Brain microvascular endothelial cell (primary cell): ENCODE data around the gene GNPTAB.

ENCODE experiments used
- DNase-seq: peaks from one replicate; pipeline ENCODE4 v3.0.0-alpha.2; 2020
- H3K27ac ChIP-seq: fragments of 250-450 bp; sonication (Bioruptor Pico); 2 replicates; pipeline ENCODE4 v1.5.1; 2020; ENCODE audit warnings: mild to moderate bottlenecking, moderate library complexity
- H3K27me3 ChIP-seq: fragments of 250-450 bp; sonication (Bioruptor Pico); replicated peaks from 2 replicates; pipeline ENCODE4 v1.5.1; 2020; ENCODE audit warnings: mild to moderate bottlenecking
- H3K36me3 ChIP-seq: fragments of 250-450 bp; sonication (Bioruptor Pico); replicated peaks from 2 replicates; pipeline ENCODE4 v1.5.1; 2020; ENCODE audit warnings: mild to moderate bottlenecking
- H3K4me3 ChIP-seq: 2 replicates; pipeline ENCODE4 v1.5.1; 2011; ENCODE audit warnings: low read depth, mild to moderate bottlenecking, control low read depth, low read length, moderate library complexity
- CTCF ChIP-seq: IDR thresholded peaks from 2 replicates; pipeline ENCODE4 v1.5.1; 2011; ENCODE audit warnings: low read depth, mild to moderate bottlenecking, moderate library complexity, low read length, control low read depth, inconsistent platforms; ENCODE audit errors: missing control alignments
- in situ Hi-C: cut with HindIII; loops from 2 replicates; pipeline ENCODE4 v1.10.0; 2017; ENCODE audit warnings: low sequenced_read_pairs, low pct_ligation_motif_present

The GNPTAB gene

GRCh38 chr12:101761781-101762180 is 69.0 kb downstream of the GNPTAB start:
- no peak for TF ChIP-seq CTCF
- H3K27me3 ChIP-seq, result no peaks in the 10 kb centered on the region
- H3K4me3 ChIP-seq, result no peak overlapping the region
- DNase-seq, result no peak
- in situ Hi-C loops, result no loop called here
- peaks cover 10% of the 10 kb centered on the region for H3K36me3 ChIP-seq
- H3K27ac ChIP-seq, result no peak overlapping the region

GRCh38 chr12:101761350-101761749 is 69.4 kb downstream of the GNPTAB start:
- H3K4me3 ChIP-seq, result no peak overlapping the region
- in situ Hi-C loops, result no loop called here
- no peaks in the 10 kb centered on the region for H3K27me3 ChIP-seq
- H3K36me3 ChIP-seq, result peaks cover 10% of the 10 kb centered on the region
- DNase-seq, result peak; percentile 18
- no peak for TF ChIP-seq CTCF
- H3K27ac ChIP-seq, result no peak overlapping the region

- Histone ChIP-seq H3K36me3 (peaks cover 8% of the 10 kb centered on the region), H3K4me3 (no peak overlapping the region), H3K27ac (no peak overlapping the region), H3K27me3 (no peaks in the 10 kb centered on the region)
- in situ Hi-C loops, result no loop called here
- DNase-seq, result peak; percentile 16
- peak; percentile 73 for TF ChIP-seq CTCF
These were observed 71.2 kb downstream of the GNPTAB start for GRCh38 chr12:101759396-101760047.

GRCh38 chr12:101750152-101750551 is 80.6 kb downstream of the GNPTAB start:
- in situ Hi-C loops, result no loop called here
- H3K36me3 ChIP-seq, result peaks cover 20% of the 10 kb centered on the region
- no peak overlapping the region for H3K27ac ChIP-seq
- no peak for TF ChIP-seq CTCF
- H3K27me3 ChIP-seq, result no peaks in the 10 kb centered on the region
- no peak overlapping the region for H3K4me3 ChIP-seq
- no peak for DNase-seq

GRCh38 chr12:101749657-101750056 is 81.1 kb downstream of the GNPTAB start:
- in situ Hi-C loops, result no loop called here
- Histone ChIP-seq H3K36me3 (peaks cover 20% of the 10 kb centered on the region), H3K4me3 (no peak overlapping the region), H3K27ac (no peak overlapping the region), H3K27me3 (no peaks in the 10 kb centered on the region)
- TF ChIP-seq CTCF, result no peak
- no peak for DNase-seq

GRCh38 chr12:101748907-101749306 is 81.9 kb downstream of the GNPTAB start:
- no peaks in the 10 kb centered on the region for H3K27me3 ChIP-seq
- no peak for DNase-seq
- H3K4me3 ChIP-seq, result no peak overlapping the region
- in situ Hi-C loops, result no loop called here
- TF ChIP-seq CTCF, result no peak
- no peak overlapping the region for H3K27ac ChIP-seq
- peaks cover 24% of the 10 kb centered on the region for H3K36me3 ChIP-seq
